Vagina (tissue), 2 donors: ENCODE data around the gene PATL1. TPM values are rescaled to one million over a fixed set of nuclear protein-coding genes. Genes with fewer than 3 reads are reported as not detected.

Experiments
- DNase-seq, 2 donors: peaks; one replicate each; pipeline ENCODE4 v3.0.0-alpha.2; 2017; ENCODE audit errors: extremely low spot score in 2 of 2
- H3K27ac ChIP-seq: fragments of 200-600 bp; sonication (generic); one replicate; pipeline ENCODE4 v1.5.1; 2019
- H3K27me3 ChIP-seq: fragments of 200-600 bp; sonication (generic); one replicate; pipeline ENCODE4 v1.5.1; 2019
- H3K36me3 ChIP-seq, 2 donors: fragments of 200-600 bp; sonication (generic); one replicate each; pipeline ENCODE4 v1.5.1; 2017 to 2019
- H3K4me1 ChIP-seq: fragments of 200-600 bp; sonication (generic); one replicate; pipeline ENCODE4 v1.5.1; 2019
- H3K4me3 ChIP-seq, 2 donors: fragments of 200-600 bp; sonication (generic); 1 replicate in 1 of 2; 2 replicates in 1 of 2; pipeline ENCODE4 v1.5.1; 2016 to 2019
- H3K9me3 ChIP-seq: fragments of 200-600 bp; sonication (generic); one replicate; pipeline ENCODE4 v1.5.1; 2019
- CTCF ChIP-seq, 3 experiments: fragments of 450-650 bp in 2 of 3; fragments of 200-600 bp in 1 of 3; sonication (generic) in 1 of 3; IDR thresholded peaks; one replicate each; pipeline ENCODE4 v1.5.1; 2017 to 2019; ENCODE audit warnings: antibody characterized with exemption in 3 of 3, mild to moderate bottlenecking in 2 of 3, moderate library complexity in 2 of 3
- POLR2A ChIP-seq, 2 donors: fragments of 450-650 bp; IDR thresholded peaks; one replicate each; pipeline ENCODE4 v1.6.1; 2017; ENCODE audit warnings: antibody characterized with exemption in 2 of 2, mild to moderate bottlenecking in 2 of 2, moderate library complexity in 2 of 2
- POLR2AphosphoS5 ChIP-seq, 2 donors: sonication (generic); formaldehyde crosslinking; IDR thresholded peaks; one replicate each; pipeline ENCODE4 v1.9.0; 2017; ENCODE audit warnings: antibody characterized with exemption in 2 of 2, mild to moderate bottlenecking in 2 of 2, low read depth in 1 of 2; ENCODE audit not compliant: insufficient read depth in 1 of 2
- intact Hi-C: fragments of 100-400 bp; cut with DNase I; formaldehyde crosslinking; loops from one replicate; pipeline ENCODE4 v1.15.1; 2023
- total RNA-seq: library from RNA; depleted of rRNA; stranded (reverse); fragments of >200 nt; gene quantifications from one replicate; pipeline ENCODE4 v1.2.3, GENCODE V29; 2016

Gene PATL1
- total RNA-seq, 1 donor from 2014 or later = 14.5 TPM

- no peaks in the 10 kb centered on the region for H3K9me3 ChIP-seq
- no peak overlapping the region for H3K4me3 ChIP-seq
- DNase-seq = no peak
- H3K27ac ChIP-seq = no peak overlapping the region
- intact Hi-C loops = loop anchor here (10.0 kb wide), 1 partner anchor 132 kb away; no protein-coding TSS in a partner anchor
- H3K4me1 ChIP-seq = peaks cover 10% of the 10 kb centered on the region
- no peaks in the 10 kb centered on the region for H3K27me3 ChIP-seq
- H3K36me3 ChIP-seq = no peaks in the 10 kb centered on the region
- no peak for TF ChIP-seq POLR2A (IDR thresholded peaks at IDR 0.05)
- TF ChIP-seq CTCF (IDR thresholded peaks at IDR 0.05) = no peak
These were observed 4.5 kb upstream of the PATL1 start for GRCh38 chr11:59673291-59673690.

GRCh38 chr11:59671471-59671870 is 2.6 kb upstream of the PATL1 start:
- Histone ChIP-seq H3K9me3 (no peaks in the 10 kb centered on the region), H3K4me1 (peaks cover 22% of the 10 kb centered on the region), H3K36me3 (peaks cover 0 to 2% of the 10 kb centered on the region in 2 donors), H3K4me3 (no peak overlapping the region), H3K27ac (no peak overlapping the region), H3K27me3 (no peaks in the 10 kb centered on the region)
- DNase-seq = no peak
- no peak for TF ChIP-seq CTCF (IDR thresholded peaks at IDR 0.05)
- TF ChIP-seq POLR2AphosphoS5 (IDR thresholded peaks at IDR 0.05; ENCODE audit: insufficient read depth in 1 of 2, low read depth in 1 of 2) = no peak
- no peak for TF ChIP-seq POLR2A (IDR thresholded peaks at IDR 0.05)
- intact Hi-C loops = loop anchor here (10.0 kb wide), 1 partner anchor 133 kb away; no protein-coding TSS in a partner anchor

- DNase-seq = no peak
- Histone ChIP-seq H3K9me3 (no peaks in the 10 kb centered on the region), H3K4me1 (peaks cover 23% of the 10 kb centered on the region), H3K4me3 (peak overlapping the region; percentile 85 to 95), H3K27ac (peak overlapping the region; percentile 99), H3K27me3 (no peaks in the 10 kb centered on the region), H3K36me3 (peaks cover 0 to 15% of the 10 kb centered on the region in 2 donors)
- TF ChIP-seq POLR2A (IDR thresholded peaks at IDR 0.05) (no peak), CTCF (IDR thresholded peaks at IDR 0.05) (peak in 1 of 3 experiments; percentile 11)
- intact Hi-C loops = loop anchor here (2.0 to 10.0 kb wide), 2 partner anchors 55 to 135 kb away; partner anchors contain the start of gene OSBP
These were observed 773 bp upstream of the PATL1 start for GRCh38 chr11:59669611-59670009.

GRCh38 chr11:59668188-59668949 is 468 bp downstream of the PATL1 start:
- Histone ChIP-seq H3K9me3 (no peaks in the 10 kb centered on the region), H3K27ac (peak overlapping the region; percentile 99), H3K4me1 (peaks cover 30% of the 10 kb centered on the region), H3K36me3 (peaks cover 0 to 15% of the 10 kb centered on the region in 2 donors), H3K27me3 (no peaks in the 10 kb centered on the region), H3K4me3 (peak overlapping the region; percentile 85 to 95)
- TF ChIP-seq CTCF (IDR thresholded peaks at IDR 0.05) = peak in 1 of 3 experiments; percentile 21
- no peak for TF ChIP-seq POLR2A (IDR thresholded peaks at IDR 0.05)
- no peak for TF ChIP-seq POLR2AphosphoS5 (IDR thresholded peaks at IDR 0.05; ENCODE audit: insufficient read depth in 1 of 2, low read depth in 1 of 2)
- intact Hi-C loops = loop anchor here (2.0 kb wide), 1 partner anchor 54 kb away; the partner anchor contains the start of gene OSBP
- DNase-seq = no peak

GRCh38 chr11:59667812-59668187 is 1.0 kb downstream of the PATL1 start:
- Histone ChIP-seq H3K27me3 (no peaks in the 10 kb centered on the region), H3K27ac (peak overlapping the region; percentile 99), H3K4me1 (peaks cover 30% of the 10 kb centered on the region), H3K36me3 (peaks cover 0 to 21% of the 10 kb centered on the region in 2 donors), H3K9me3 (no peaks in the 10 kb centered on the region), H3K4me3 (peak overlapping the region; percentile 85 to 95)
- TF ChIP-seq CTCF (IDR thresholded peaks at IDR 0.05) (no peak), POLR2AphosphoS5 (IDR thresholded peaks at IDR 0.05; ENCODE audit: insufficient read depth in 1 of 2, low read depth in 1 of 2) (no peak)
- intact Hi-C loops = loop anchor here (2.0 kb wide), 1 partner anchor 53 kb away; the partner anchor contains the start of gene OSBP
- DNase-seq = no peak
